Psoas muscle (tissue), 8 donors: ENCODE measurements around the gene PROSER1. TPM values are rescaled to one million over a fixed set of nuclear protein-coding genes. Genes with fewer than 3 reads are reported as not detected.

Experiments used
- ATAC-seq, 4 donors: fragments of 200-7000 bp; cut with Tn5 transposase; one replicate each; pipeline ENCODE4 v1.9.1; 2020; ENCODE audit warnings: moderate library complexity in 3 of 4, mild to moderate bottlenecking in 2 of 4
- DNase-seq, 2 donors: peaks; one replicate each; pipeline ENCODE4 v3.0.0-alpha.2; 2020
- H3K27ac ChIP-seq: fragments of 200-600 bp; one replicate; pipeline ENCODE4 v1.8.0; 2022
- H3K27me3 ChIP-seq, 3 donors: fragments of 200-600 bp in 1 of 3; one replicate each; pipeline versions ENCODE4 v1.6.1 to v1.8.0; 2013 to 2022; ENCODE audit warnings: low read length in 2 of 3, mild to moderate bottlenecking in 2 of 3, moderate library complexity in 1 of 3; ENCODE audit not compliant: insufficient read depth in 3 of 3
- H3K36me3 ChIP-seq, 2 donors: fragments of 200-600 bp in 1 of 2; one replicate each; pipeline versions ENCODE4 v1.6.1 to v1.8.0; 2013 to 2022; ENCODE audit warnings: low read depth in 1 of 2, mild to moderate bottlenecking in 1 of 2, moderate library complexity in 1 of 2; ENCODE audit not compliant: insufficient read depth in 1 of 2
- H3K4me1 ChIP-seq: fragments of 200-600 bp; one replicate; pipeline ENCODE4 v1.8.0; 2022
- H3K4me3 ChIP-seq: fragments of 200-600 bp; one replicate; pipeline ENCODE4 v1.8.0; 2022; ENCODE audit warnings: mild to moderate bottlenecking
- H3K9me3 ChIP-seq: fragments of 200-600 bp; one replicate; pipeline ENCODE4 v1.8.0; 2022
- WGBS, 3 donors: extraction: QIAGEN DNeasy Blood & Tissue Kit; methylation state at CpG; one replicate each; pipeline versions ENCODE4 v1.1.6 to v1.1.7; 2013; 5-methylcytosine and 5-hydroxymethylcytosine counted together
- intact Hi-C, 2 donors: fragments of 100-400 bp; cut with DNase I; formaldehyde crosslinking; loops; one replicate each; pipeline versions ENCODE4 v1.11.0 to v1.14.2; 2022
- polyA plus RNA-seq, 3 donors: library from polyadenylated mRNA; stranded (reverse); fragments of 200-250 nt; gene quantifications; one replicate each; pipeline ENCODE4 v1.2.3, GENCODE V29; 2013
- total RNA-seq, 4 donors: library from RNA; stranded (reverse); fragmentation: NEBNext Ultra II Directional in 2 of 4; extraction: Animal tissue kit (Norgen Biotek cat#: 25700) in 2 of 4; gene quantifications; one replicate each; pipeline versions ENCODE4 v1.2.1 to v1.2.4, GENCODE V29; 2021 to 2023
- TF ChIP-seq, protein P1 (sequence below): fragments of 200-600 bp; IDR thresholded peaks from one replicate; pipeline ENCODE4 v1.8.0; 2022; ENCODE audit warnings: antibody characterized with exemption
- donor health status: healthy with polysubstance abuse.
- donor health status: DM: no; HTN: no; CAD: no; lungs with moderate emphysema.
- donor health status: Bipolar disorder and iron deficiency.
- donor health status: healthy.
- donor health status: DM: yes; HTN: yes; CAD: no.
- donor health status: DM: no; HTN: no; CAD: no.
- donor health status: DM: no; HTN: no; CAD: no.
- donor health status: DM: yes; HTN: yes; CAD: no.

The PROSER1 gene
- total and polyA plus RNA-seq, 7 donors: 3.4 to 19.2 (median 13.3) TPM

DNA sequence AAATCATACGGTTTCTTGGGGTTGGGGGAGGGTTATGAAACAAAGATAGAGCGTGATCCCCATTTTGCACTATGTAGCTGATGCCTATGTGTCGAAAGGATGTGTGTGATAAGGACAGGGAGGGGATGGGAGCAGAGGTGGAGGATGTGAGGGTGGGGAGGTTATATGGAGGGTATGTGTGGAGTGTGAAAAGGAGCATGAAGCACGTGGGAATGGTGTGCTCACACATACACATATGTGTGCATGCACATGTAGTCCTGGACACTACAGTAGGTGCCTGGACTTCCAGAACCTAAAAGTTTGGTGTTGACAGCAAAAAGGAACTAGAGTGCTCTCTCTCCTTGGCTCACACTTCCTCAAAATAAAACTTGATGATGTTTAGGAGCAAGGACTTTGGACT, 72.6 kb downstream of the PROSER1 start:
- H3K27ac ChIP-seq: no peak overlapping the region
- 80 to 84% (median 80%) methylated on average over 4 of the region's 4 CpGs for WGBS, 3 donors
- no peak overlapping the region for H3K4me3 ChIP-seq
- no peak for ATAC-seq
- H3K36me3 ChIP-seq: no peaks in the 10 kb centered on the region
- no peaks in the 10 kb centered on the region for H3K4me1 ChIP-seq
- no peak for DNase-seq
- TF ChIP-seq, protein P1, sequence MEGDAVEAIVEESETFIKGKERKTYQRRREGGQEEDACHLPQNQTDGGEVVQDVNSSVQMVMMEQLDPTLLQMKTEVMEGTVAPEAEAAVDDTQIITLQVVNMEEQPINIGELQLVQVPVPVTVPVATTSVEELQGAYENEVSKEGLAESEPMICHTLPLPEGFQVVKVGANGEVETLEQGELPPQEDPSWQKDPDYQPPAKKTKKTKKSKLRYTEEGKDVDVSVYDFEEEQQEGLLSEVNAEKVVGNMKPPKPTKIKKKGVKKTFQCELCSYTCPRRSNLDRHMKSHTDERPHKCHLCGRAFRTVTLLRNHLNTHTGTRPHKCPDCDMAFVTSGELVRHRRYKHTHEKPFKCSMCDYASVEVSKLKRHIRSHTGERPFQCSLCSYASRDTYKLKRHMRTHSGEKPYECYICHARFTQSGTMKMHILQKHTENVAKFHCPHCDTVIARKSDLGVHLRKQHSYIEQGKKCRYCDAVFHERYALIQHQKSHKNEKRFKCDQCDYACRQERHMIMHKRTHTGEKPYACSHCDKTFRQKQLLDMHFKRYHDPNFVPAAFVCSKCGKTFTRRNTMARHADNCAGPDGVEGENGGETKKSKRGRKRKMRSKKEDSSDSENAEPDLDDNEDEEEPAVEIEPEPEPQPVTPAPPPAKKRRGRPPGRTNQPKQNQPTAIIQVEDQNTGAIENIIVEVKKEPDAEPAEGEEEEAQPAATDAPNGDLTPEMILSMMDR: no peak
- intact Hi-C loops: no loop called here
- no peaks in the 10 kb centered on the region for H3K9me3 ChIP-seq
- peaks cover 0 to 2% (median 0%) of the 10 kb centered on the region in 3 donors for H3K27me3 ChIP-seq

- intact Hi-C loops: no loop called here
- DNase-seq (no peak), ATAC-seq (no peak)
- H3K36me3 ChIP-seq: no peaks in the 10 kb centered on the region
- no peak overlapping the region for H3K4me3 ChIP-seq
- H3K27ac ChIP-seq: no peak overlapping the region
- TF ChIP-seq, protein P1: no peak
- no peaks in the 10 kb centered on the region for H3K4me1 ChIP-seq
- no peaks in the 10 kb centered on the region for H3K9me3 ChIP-seq
- no peaks in the 10 kb centered on the region for H3K27me3 ChIP-seq
These were observed 77.7 kb downstream of the PROSER1 start for GRCh38 chr13:38960175-38960574.

Other genes with a start within 250 kb of the PROSER1 start
- gene STOML3, start 47.3 kb downstream of the PROSER1 start, total RNA-seq: not detected
- not detected for gene STOML3, start 47.3 kb downstream of the PROSER1 start, polyA plus RNA-seq
- gene NHLRC3, start 367 bp upstream of the PROSER1 start, total RNA-seq: 10 to 100 TPM in 1 of 4 donors, 1 to 10 TPM in 3; 7.2 to 10.1 (median 8.1) TPM
- 1 to 10 TPM; 3.4 to 9.3 (median 3.7) TPM for gene NHLRC3, start 367 bp upstream of the PROSER1 start, polyA plus RNA-seq